ENCODE data around the gene TMEM59L.

Gene TMEM59L

DNA sequence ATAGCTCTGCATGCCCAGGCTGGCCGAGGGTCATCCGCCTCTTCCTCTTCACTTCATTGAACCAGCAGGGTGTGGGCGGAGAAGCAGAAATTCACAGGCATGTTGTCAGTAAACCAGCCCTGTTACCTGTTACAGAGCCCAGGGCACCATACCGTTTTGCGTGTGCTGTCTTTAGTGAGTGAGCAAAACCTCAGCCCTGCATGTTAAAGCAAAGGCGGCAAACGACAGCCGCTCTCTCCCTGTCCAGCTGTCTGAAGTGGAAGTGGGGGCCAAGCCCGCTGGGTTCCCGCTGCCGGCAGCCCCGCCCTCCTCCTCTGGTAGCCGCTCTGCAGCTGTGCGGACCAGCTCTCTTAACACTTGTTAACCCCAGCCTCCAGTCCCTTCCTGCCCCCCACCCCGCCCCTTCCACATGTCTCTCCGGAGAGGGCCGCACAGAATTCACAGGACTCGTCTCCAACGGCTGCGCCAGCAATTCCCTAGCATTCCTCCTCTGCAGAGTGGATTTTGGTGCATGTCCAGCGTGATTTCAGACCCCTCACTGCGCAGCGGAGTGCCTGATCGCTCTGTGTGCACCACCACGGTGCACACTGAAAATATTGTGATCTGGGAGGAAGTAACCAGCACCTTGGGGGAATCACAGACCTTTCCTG, 36.8 kb downstream of the TMEM59L start:
- no peak overlapping the region for H3K4me3 ChIP-seq (replicated peaks; ENCODE audit: low read depth, low read length)
- TF ChIP-seq, protein P1, sequence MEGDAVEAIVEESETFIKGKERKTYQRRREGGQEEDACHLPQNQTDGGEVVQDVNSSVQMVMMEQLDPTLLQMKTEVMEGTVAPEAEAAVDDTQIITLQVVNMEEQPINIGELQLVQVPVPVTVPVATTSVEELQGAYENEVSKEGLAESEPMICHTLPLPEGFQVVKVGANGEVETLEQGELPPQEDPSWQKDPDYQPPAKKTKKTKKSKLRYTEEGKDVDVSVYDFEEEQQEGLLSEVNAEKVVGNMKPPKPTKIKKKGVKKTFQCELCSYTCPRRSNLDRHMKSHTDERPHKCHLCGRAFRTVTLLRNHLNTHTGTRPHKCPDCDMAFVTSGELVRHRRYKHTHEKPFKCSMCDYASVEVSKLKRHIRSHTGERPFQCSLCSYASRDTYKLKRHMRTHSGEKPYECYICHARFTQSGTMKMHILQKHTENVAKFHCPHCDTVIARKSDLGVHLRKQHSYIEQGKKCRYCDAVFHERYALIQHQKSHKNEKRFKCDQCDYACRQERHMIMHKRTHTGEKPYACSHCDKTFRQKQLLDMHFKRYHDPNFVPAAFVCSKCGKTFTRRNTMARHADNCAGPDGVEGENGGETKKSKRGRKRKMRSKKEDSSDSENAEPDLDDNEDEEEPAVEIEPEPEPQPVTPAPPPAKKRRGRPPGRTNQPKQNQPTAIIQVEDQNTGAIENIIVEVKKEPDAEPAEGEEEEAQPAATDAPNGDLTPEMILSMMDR (IDR thresholded peaks at IDR 0.05; ENCODE audit: low read depth, low read length, missing control alignments): no peak
- no peak for DNase-seq (ENCODE audit: extremely low read depth, low read depth)

DNA sequence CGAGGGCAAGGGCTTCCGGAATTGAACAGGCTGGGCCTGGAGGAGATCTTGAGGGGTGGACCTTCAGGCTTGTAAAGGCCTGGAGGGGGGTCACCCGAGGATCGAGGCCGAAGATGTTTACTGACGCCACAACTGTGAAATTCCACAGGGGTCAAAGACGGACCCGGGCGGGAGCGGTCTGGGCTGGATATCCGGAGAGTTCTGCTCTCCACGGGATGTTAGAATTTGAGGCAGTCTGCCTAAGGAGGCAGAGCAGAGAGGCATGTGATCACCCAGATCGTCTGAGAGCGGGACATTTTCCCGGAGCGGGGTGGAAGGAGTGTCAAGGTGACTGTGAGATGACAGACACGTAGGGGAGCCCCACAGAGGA, 37.3 kb downstream of the TMEM59L start:
- no peak for DNase-seq (ENCODE audit: extremely low read depth, low read depth)
- no peak overlapping the region for H3K4me3 ChIP-seq (replicated peaks; ENCODE audit: low read depth, low read length)
- TF ChIP-seq, protein P1 (IDR thresholded peaks at IDR 0.05; ENCODE audit: low read depth, low read length, missing control alignments): no peak

DNA sequence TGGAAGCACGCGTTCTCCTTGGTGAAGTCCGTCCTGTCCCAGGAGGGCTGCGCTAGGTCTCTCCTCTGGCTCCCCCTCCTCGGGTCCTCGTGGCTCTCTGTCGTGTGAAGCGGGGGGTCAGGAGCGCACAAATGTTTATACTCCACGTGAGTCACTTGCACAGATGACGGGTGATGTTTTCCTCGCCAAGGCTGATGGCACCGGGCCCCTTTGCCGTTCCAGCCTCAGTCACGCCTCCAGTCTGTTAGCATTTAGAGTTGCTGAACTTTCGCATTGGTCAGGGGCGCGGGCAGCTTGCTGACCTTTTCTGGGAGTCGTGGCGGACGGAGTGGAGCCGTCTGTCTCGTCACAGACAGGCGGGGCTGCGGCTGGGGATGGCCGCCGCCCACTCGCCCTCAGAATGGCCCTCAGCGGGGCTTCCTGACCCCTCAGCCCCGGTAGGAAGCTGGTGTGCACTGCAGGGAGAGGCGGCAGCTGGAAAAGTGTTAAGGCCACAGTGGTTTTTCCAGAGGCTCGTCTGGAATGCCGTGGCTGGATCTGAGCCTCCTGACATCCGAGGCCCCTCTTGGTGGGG, 37.9 kb downstream of the TMEM59L start:
- TF ChIP-seq, protein P1 (IDR thresholded peaks at IDR 0.05; ENCODE audit: low read depth, low read length, missing control alignments): no peak
- no peak for DNase-seq (ENCODE audit: extremely low read depth, low read depth)
- no peak overlapping the region for H3K4me3 ChIP-seq (replicated peaks; ENCODE audit: low read depth, low read length)

DNA sequence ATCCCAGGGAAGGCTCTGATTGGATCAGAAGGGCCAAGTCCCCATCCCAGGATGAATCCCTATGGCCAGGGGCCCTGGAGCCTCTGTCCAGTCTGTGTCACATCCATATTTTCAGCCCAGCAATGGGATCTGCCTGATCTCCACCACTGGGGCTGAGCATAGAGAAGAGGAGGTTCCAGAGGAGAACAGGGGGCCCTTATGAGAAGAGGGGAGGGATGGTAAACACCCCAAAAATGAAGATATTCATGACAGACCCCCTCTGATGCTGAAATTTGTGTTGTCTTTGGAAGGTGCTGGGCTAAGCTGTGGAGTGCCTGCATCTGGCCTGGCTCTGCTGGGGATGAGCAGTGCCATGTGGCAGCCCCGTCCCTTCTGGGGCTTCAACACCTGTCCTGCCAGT, 38.6 kb downstream of the TMEM59L start:
- TF ChIP-seq, protein P1 (IDR thresholded peaks at IDR 0.05; ENCODE audit: low read depth, low read length, missing control alignments): no peak
- no peak for DNase-seq (ENCODE audit: extremely low read depth, low read depth)
- no peak overlapping the region for H3K4me3 ChIP-seq (replicated peaks; ENCODE audit: low read depth, low read length)

DNA sequence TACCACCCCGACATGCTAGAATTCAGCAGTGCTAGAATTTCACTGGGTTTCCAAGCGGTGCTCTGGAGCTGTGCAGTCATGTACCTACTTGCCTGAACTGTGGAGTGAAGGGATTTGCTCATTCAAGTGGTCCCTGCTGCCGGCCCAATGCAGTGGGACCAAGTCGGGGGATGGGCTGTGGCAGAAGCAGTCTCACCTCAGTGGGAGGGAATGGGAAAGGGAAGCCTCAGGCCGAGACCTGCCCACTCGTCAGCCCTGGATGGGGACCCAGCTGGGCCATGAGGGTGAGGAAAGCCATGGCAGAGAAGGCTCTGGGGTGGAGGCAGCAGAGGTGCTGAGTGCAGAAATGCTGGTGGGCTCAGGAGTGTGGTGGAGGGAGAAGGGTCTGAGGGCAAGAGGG, 39.1 kb downstream of the TMEM59L start:
- H3K4me3 ChIP-seq (replicated peaks; ENCODE audit: low read depth, low read length): no peak overlapping the region
- DNase-seq (ENCODE audit: extremely low read depth, low read depth): no peak
- TF ChIP-seq, protein P1 (IDR thresholded peaks at IDR 0.05; ENCODE audit: low read depth, low read length, missing control alignments): no peak

DNA sequence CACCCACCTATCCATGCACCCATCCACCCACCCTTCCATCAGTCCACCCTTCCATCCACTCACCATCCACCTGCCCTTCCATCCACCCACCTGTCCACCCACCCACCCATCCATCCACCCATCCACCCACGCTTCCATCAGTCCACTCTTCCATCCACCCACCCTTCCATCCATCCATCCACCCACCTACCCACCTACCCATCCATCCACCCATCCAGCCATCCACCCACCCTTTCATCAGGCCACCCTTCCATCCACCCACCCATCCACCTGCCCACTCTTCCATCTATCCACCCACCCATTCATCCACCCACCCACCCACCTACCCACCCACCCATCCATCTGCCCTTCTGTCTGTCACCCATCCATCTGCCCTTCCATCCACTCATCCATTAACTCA, 41.2 kb downstream of the TMEM59L start:
- no peak overlapping the region for H3K4me3 ChIP-seq (replicated peaks; ENCODE audit: low read depth, low read length)
- TF ChIP-seq, protein P1 (IDR thresholded peaks at IDR 0.05; ENCODE audit: low read depth, low read length, missing control alignments): no peak
- DNase-seq (ENCODE audit: extremely low read depth, low read depth): no peak

DNA sequence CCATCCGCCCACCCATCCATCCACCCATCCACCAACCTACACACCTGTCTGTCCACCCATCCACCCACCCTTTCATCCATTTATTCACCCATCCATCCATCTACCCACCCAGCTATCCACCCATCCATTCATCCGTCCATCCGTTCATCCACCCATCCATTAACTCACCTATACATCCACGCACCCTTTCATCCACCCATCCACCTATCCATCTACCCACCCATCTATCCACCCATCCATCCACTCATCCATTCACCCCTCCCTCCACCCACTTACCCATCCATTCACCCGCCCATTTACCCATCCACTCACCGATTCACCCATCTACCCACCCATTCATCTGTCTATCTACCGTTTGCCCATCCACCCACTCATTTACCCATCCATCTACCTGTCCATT, 41.8 kb downstream of the TMEM59L start:
- DNase-seq (ENCODE audit: extremely low read depth, low read depth): no peak
- no peak overlapping the region for H3K4me3 ChIP-seq (replicated peaks; ENCODE audit: low read depth, low read length)
- TF ChIP-seq, protein P1 (IDR thresholded peaks at IDR 0.05; ENCODE audit: low read depth, low read length, missing control alignments): no peak
